Pancreas (tissue), 10 donors: ENCODE results near the gene SFXN3. TPM values are rescaled to one million over a fixed set of nuclear protein-coding genes. Genes with fewer than 3 reads are reported as not detected.
A peak's percentile ranks its signal among the peaks of the same experiment; 100 is the strongest.
"Not testable (repeated sequence)": the region's sequence is repeated elsewhere in the genome, so short reads cannot be mapped to it uniquely, and the experiment has no call there.

Experiments used
- ATAC-seq, 4 donors: fragments of 200-7000 bp; cut with Tn5 transposase; one replicate each; pipeline versions ENCODE4 v1.8.0 to v1.9.1; 2020; ENCODE audit warnings: mild to moderate bottlenecking in 4 of 4, moderate library complexity in 4 of 4
- DNase-seq, 6 donors: peaks; one replicate each; pipeline ENCODE4 v3.0.0-alpha.2; 2020
- FAIRE-seq: peaks from 2 replicates; lab custom pipeline; 2012; peaks lifted over from hg19 to GRCh38; lab: Jason Lieb, UNC
- H3K27ac ChIP-seq, 4 donors: fragments of 200-600 bp; sonication (generic); 1 replicate in 3 of 4; 2 replicates in 1 of 4; pipeline versions ENCODE4 v1.5.0 to v1.8.0; 2020
- H3K27me3 ChIP-seq, 4 donors: fragments of 200-600 bp; one replicate each; pipeline ENCODE4 v1.8.0; 2021
- H3K36me3 ChIP-seq, 3 donors: fragments of 200-600 bp; sonication (generic) in 1 of 3; one replicate each; pipeline versions ENCODE4 v1.5.0 to v1.8.0; 2020 to 2021
- H3K4me1 ChIP-seq, 3 donors: fragments of 200-600 bp; one replicate each; pipeline ENCODE4 v1.8.0; 2021
- H3K4me3 ChIP-seq, 4 donors: fragments of 200-600 bp; sonication (generic) in 2 of 4; one replicate each; pipeline versions ENCODE4 v1.5.0 to v1.8.0; 2020 to 2021
- H3K9me3 ChIP-seq, 4 donors: fragments of 200-600 bp; one replicate each; pipeline ENCODE4 v1.8.0; 2021
- WGBS, 2 donors: extraction: QIAGEN DNeasy Blood & Tissue Kit; methylation state at CpG; one replicate each; pipeline ENCODE4 v1.1.7; 2013; 5-methylcytosine and 5-hydroxymethylcytosine counted together
- intact Hi-C, 3 donors: fragments of 100-400 bp; cut with DNase I; formaldehyde crosslinking; loops; one replicate each; pipeline versions ENCODE4 v1.11.1 to v1.14.2; 2022
- polyA plus RNA-seq, 2 donors: library from polyadenylated mRNA; stranded (reverse); fragments of 200-250 nt; gene quantifications; one replicate each; pipeline ENCODE4 v1.2.3, GENCODE V29; 2013
- total RNA-seq, 6 donors: library from RNA; stranded (reverse); fragmentation: NEBNext Ultra II Directional in 4 of 6; extraction: Animal tissue kit (Norgen Biotek cat#: 25700) in 4 of 6; gene quantifications; one replicate each; pipeline versions ENCODE4 v1.2.1 to v1.2.4, GENCODE V29; 2021 to 2023
- TF ChIP-seq, protein P1 (sequence below), 4 donors: fragments of 200-600 bp; sonication (generic) in 3 of 4; IDR thresholded peaks; one replicate each; pipeline versions ENCODE4 v1.5.0 to v1.8.0; 2021; ENCODE audit warnings: antibody characterized with exemption in 4 of 4
- donor health status: healthy with polysubstance abuse.
- donor health status: DM: no; HTN: no; CAD: no; lungs with moderate emphysema.
- donor health status: DM: no; HTN: no; CAD: no.
- donor health status: control.
- donor health status: control.
- donor health status: Bipolar disorder and iron deficiency.
- donor health status: DM: yes; HTN: yes; CAD: no.
- donor health status: DM: no; HTN: no; CAD: no.
- donor health status: DM: no; HTN: no; CAD: no.
- donor health status: DM: yes; HTN: yes; CAD: no.

The SFXN3 gene
- total and polyA plus RNA-seq, 8 donors = 8.2 to 33.5 (median 16.4) TPM

DNA sequence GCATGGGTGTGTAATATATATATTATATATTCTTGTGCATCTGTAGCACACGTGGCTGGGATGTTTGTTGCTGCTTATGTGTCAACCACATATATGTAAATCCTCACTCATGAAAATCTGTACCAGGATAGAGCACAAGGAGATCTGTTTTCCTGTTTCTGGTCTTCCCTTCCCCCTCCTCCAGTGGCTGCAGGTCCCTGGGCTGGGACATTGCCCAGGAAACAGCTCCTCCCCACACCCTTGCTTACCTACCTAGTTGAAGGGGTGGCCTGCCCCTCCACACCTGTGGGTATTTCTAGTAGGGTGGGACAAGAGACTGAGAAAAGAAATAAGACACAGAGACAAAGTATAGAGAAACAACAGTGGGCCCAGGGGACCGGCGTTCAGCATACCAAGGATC is 2.2 kb downstream of the SFXN3 start:
- intact Hi-C loops = no loop called here
- peak overlapping the region in 2 of 4 donors; percentile 54 to 73 for H3K4me3 ChIP-seq
- DNase-seq = no peak
- ATAC-seq = no peak
- FAIRE-seq = no peak
- TF ChIP-seq, protein P1, sequence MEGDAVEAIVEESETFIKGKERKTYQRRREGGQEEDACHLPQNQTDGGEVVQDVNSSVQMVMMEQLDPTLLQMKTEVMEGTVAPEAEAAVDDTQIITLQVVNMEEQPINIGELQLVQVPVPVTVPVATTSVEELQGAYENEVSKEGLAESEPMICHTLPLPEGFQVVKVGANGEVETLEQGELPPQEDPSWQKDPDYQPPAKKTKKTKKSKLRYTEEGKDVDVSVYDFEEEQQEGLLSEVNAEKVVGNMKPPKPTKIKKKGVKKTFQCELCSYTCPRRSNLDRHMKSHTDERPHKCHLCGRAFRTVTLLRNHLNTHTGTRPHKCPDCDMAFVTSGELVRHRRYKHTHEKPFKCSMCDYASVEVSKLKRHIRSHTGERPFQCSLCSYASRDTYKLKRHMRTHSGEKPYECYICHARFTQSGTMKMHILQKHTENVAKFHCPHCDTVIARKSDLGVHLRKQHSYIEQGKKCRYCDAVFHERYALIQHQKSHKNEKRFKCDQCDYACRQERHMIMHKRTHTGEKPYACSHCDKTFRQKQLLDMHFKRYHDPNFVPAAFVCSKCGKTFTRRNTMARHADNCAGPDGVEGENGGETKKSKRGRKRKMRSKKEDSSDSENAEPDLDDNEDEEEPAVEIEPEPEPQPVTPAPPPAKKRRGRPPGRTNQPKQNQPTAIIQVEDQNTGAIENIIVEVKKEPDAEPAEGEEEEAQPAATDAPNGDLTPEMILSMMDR (IDR thresholded peaks at IDR 0.05) = no peak
- H3K9me3 ChIP-seq = no peaks in the 10 kb centered on the region
- no peaks in the 10 kb centered on the region for H3K27me3 ChIP-seq
- H3K4me1 ChIP-seq = peaks cover 0 to 12% (median 0%) of the 10 kb centered on the region in 3 donors
- peaks cover 0 to 25% (median 18%) of the 10 kb centered on the region in 3 donors for H3K36me3 ChIP-seq
- WGBS, 2 donors = 64 to 76% methylated on average over 3 of the region's 3 CpGs
- peak overlapping the region; percentile 72 to 91 (median 89) for H3K27ac ChIP-seq

DNA sequence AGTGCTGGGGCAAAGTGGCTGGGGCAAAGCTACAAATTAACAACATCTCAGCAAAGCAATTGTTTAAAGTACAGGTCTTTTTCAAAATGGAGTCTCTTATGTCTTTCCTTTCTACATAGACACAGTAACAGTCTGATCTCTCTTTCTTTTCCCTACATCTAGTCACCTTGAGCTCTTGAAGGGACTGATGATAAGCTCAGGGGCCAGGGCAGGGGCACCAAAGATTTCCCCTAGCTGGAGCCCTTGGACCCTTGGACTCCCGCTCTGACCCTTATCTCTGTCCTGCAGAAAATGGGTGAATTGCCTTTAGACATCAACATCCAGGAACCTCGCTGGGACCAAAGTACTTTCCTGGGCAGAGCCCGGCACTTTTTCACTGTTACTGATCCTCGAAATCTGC is 3.4 kb downstream of the SFXN3 start:
- H3K4me3 ChIP-seq, H3K27me3 ChIP-seq, H3K9me3 ChIP-seq, ATAC-seq, DNase-seq, intact Hi-C loops, H3K27ac ChIP-seq, FAIRE-seq: not testable (repeated sequence)
- Histone ChIP-seq H3K4me1 (peaks cover 0 to 12% (median 0%) of the 10 kb centered on the region in 3 donors), H3K36me3 (peaks cover 0 to 25% (median 18%) of the 10 kb centered on the region in 3 donors)
- 87 to 90% methylated on average over 4 of the region's 4 CpGs for WGBS, 2 donors

DNA sequence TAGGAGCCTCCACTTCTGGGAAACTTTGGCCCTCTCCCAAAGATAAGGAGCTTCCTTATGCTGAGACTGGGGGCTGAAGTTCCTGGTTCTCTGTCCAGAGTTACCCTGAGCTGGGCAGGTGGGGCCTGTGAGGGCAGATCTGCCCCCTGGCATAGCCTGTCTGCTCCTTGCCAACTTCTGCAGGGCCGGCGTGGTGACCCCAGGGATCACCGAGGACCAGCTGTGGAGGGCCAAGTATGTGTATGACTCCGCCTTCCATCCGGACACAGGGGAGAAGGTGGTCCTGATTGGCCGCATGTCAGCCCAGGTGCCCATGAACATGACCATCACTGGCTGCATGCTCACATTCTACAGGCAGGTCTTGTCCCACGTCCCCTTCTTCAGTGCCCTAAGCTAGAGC is 4.3 kb downstream of the SFXN3 start:
- TF ChIP-seq, protein P1 (IDR thresholded peaks at IDR 0.05) = no peak
- Histone ChIP-seq H3K27me3 (no peaks in the 10 kb centered on the region), H3K4me1 (peaks cover 0 to 12% (median 0%) of the 10 kb centered on the region in 3 donors), H3K27ac (no peak overlapping the region), H3K4me3 (no peak overlapping the region), H3K36me3 (peaks cover 0 to 25% (median 18%) of the 10 kb centered on the region in 3 donors), H3K9me3 (no peaks in the 10 kb centered on the region)
- ATAC-seq = no peak
- FAIRE-seq = no peak
- intact Hi-C loops = no loop called here
- 89 to 91% methylated on average over 7 of the region's 7 CpGs for WGBS, 2 donors
- peak in 1 of 6 donors; percentile 72 for DNase-seq

DNA sequence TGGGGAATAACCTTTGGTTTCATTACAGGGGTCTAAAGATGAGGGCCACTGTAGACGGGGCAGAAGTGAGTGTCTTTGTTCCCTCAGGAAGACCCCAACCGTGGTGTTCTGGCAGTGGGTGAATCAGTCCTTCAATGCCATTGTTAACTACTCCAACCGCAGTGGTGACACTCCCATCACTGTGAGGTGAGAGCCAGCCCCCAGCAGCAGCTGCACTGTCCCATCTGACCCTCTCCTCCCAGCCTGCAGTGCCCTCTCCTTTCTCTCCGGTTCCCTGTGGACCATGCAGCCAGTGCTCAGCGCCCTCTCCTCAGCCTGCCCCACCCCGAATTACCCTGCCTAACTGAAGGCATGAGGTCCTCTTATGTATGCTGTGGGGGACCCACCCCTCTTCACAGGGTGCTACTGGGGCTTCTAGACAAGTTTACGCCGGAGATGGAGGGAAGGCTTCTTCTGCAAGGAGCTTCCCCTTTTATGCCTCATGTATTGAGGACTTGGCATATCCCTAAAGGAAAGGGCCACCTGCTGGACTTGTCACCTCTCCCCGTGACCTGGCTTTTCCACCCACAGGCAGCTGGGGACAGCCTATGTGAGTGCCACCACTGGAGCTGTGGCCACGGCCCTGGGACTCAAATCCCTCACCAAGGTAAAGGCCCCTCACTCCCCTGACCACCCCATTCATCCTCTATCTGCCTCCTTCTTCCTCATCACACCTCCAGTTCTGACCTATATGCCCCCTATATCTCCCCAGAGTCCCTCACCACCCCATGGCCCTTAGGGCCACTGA is 5.1 kb downstream of the SFXN3 start:
- ATAC-seq = no peak
- intact Hi-C loops = no loop called here
- Histone ChIP-seq H3K36me3 (peaks cover 0 to 25% (median 18%) of the 10 kb centered on the region in 3 donors), H3K4me3 (no peak overlapping the region), H3K9me3 (no peaks in the 10 kb centered on the region), H3K27ac (no peak overlapping the region), H3K4me1 (peaks cover 0 to 9% (median 0%) of the 10 kb centered on the region in 3 donors), H3K27me3 (no peaks in the 10 kb centered on the region)
- TF ChIP-seq, protein P1 (IDR thresholded peaks at IDR 0.05) = no peak
- no peak for DNase-seq
- WGBS, 2 donors = 83% methylated on average over 10 of the region's 10 CpGs
- no peak for FAIRE-seq

DNA sequence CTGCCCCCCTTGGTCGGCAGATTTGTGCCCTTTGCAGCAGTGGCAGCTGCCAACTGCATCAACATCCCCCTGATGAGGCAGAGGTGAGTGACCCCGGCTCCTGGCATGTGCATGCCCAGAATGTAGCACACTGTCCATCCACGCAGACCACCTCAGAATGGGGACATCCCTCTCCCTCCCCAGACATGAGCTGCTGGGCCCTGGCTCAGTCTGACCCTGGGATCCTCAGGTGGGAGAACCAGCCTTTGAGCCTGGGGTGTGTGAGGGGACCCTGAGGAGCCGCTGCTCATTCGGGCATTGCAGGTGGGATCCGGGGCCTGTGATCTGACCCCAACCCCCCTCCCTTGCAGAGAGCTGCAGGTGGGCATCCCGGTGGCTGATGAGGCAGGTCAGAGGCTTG is 5.7 kb downstream of the SFXN3 start:
- FAIRE-seq (no peak), ATAC-seq (no peak), DNase-seq (no peak)
- H3K36me3 ChIP-seq = peaks cover 0 to 25% (median 18%) of the 10 kb centered on the region in 3 donors
- peaks cover 0 to 14% (median 0%) of the 10 kb centered on the region in 3 donors for H3K4me1 ChIP-seq
- no peaks in the 10 kb centered on the region for H3K9me3 ChIP-seq
- H3K27ac ChIP-seq = no peak overlapping the region
- H3K4me3 ChIP-seq = no peak overlapping the region
- H3K27me3 ChIP-seq = no peaks in the 10 kb centered on the region
- intact Hi-C loops = no loop called here
- TF ChIP-seq, protein P1 (IDR thresholded peaks at IDR 0.05) = no peak
- WGBS, 2 donors = 77 to 79% methylated on average over 7 of the region's 7 CpGs
